GM19438 (cell line): ENCODE measurements around the gene OR2T3.
"Not testable (repeated sequence)": the region's sequence is repeated elsewhere in the genome, so short reads cannot be mapped to it uniquely, and the experiment has no call there.

ENCODE experiments used
- ATAC-seq: cut with Tn5 transposase; IDR thresholded peaks from one replicate; pipeline ENCODE4 v1.9.1; 2021; ENCODE audit warnings: low read depth; ENCODE audit not compliant: unreplicated experiment

OR2T3 gene

DNA sequence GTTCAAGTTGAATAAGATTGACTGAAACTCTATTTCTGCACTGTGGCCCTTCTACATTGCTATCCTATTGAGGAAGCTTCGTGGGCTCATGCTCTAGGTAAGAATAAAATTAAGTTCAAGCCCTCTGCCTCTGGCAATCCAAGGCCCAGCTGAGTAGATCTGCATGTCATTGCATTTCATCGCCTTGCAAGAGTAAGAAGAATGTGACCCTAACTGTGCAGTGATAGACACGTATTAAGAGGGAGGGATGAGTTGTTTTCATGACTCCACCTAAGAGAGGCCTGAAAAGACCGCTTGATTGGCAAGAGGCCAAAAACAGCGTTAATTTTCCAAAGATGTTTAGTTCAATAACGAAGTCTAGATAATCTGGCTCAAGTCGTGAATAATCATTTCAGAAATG is 14.0 kb upstream of the OR2T3 start:
- ATAC-seq, result not testable (repeated sequence)

GRCh38 chr1:248471154-248471553 is 2.0 kb upstream of the OR2T3 start:
- no peak for ATAC-seq

GRCh38 chr1:248472111-248472510 is 1.0 kb upstream of the OR2T3 start:
- ATAC-seq, result not testable (repeated sequence)

DNA sequence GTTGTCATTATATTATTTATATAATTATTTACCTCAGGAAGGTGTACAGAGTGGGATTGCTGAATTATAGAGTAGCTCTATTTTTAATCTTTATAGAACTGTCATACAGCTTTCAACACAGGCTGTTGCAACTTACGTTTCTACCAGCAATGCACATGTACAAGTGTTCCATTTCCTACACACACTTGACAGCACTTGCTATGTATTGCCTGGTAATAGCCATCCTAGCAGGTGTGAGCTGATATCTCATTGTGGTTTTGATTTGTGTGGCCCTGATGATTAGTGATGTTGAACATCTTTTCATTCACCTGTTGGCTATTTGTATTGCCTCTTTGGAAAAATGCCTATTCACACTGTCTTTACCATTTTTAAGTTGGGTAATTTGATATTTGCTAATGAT is 2.5 kb downstream of the OR2T3 start:
- peak; percentile 85 for ATAC-seq

DNA sequence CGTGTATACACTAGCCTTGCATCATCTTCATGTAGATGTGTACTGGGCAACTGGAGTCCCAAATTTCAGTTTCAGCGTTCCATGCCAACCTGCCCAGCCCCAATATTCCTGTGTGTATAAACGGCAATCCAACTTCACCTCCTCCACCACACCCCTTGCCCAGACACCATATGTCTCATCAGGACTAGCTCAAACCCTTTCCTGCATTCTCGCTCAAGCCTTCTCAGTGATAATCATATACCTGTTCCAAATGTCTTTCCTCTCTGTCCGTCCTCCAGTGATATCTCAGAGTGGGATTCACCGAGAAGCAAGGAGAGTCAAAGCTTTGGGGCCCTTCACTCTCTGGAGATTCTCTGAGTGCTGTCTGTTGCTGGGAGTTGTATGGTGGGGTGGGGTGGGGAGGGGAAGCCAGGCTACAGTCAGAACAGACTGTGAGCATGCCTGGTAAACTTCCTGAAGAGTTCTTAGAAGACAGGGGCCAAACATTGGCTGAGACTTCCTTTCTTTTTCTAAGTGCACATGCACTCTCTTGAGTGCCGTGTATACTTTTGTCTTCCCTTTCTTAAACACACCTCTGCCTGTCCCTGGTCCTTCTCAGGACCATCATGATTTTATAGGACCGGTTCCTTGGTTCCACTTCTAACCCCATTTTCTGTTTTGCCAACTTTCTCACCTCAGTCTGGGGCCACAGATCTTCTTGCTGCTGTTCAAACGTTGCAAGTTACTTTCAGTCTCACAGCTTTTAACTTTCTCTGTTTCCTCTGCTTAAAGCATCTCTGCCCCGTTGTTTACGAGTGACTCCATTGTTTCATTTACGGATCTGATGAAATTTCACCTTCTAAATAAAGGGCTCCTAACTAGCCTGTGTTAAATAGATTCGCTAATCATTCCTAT is 8.8 kb downstream of the OR2T3 start:
- ATAC-seq, result peak; percentile 94

DNA sequence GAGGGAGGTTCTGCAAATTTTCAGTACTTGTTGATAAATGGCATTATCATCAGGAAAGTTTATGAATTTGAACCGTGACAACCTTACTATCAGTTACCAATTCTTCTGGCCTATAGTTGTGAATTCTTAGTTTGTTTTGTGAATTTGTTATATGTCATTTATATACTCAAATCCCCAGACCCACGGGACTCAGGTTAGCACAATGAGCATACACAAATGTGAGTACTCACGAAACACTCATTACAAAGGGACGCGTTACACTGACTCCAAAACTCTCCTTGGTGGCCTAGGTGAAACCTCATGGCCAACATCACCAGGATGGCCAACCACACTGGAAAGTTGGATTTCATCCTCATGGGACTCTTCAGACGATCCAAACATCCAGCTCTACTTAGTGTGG is 15.1 kb downstream of the OR2T3 start, which contains the start of gene OR2T5:
OR2T5 (plus strand) TSS at position 301 of the 400 bp plus-strand sequence; CDS start at position 301, 0 bp downstream.
- ATAC-seq, result not testable (repeated sequence)

- ATAC-seq, result not testable (repeated sequence)
These were observed 23.5 kb downstream of the OR2T3 start for GRCh38 chr1:248496661-248497060.

GRCh38 chr1:248500305-248501035 is 27.3 kb downstream of the OR2T3 start:
- ATAC-seq, result not testable (repeated sequence)

GRCh38 chr1:248507773-248508172 is 34.6 kb downstream of the OR2T3 start, which contains the start of gene OR2G6:
TSS of gene OR2G6 (plus strand) at chr1:248508073. CDS start at chr1:248521647, 13,574 bp downstream.
- ATAC-seq, result not testable (repeated sequence)

- ATAC-seq, result not testable (repeated sequence)
These were observed 37.1 kb downstream of the OR2T3 start for GRCh38 chr1:248510217-248510616.

DNA sequence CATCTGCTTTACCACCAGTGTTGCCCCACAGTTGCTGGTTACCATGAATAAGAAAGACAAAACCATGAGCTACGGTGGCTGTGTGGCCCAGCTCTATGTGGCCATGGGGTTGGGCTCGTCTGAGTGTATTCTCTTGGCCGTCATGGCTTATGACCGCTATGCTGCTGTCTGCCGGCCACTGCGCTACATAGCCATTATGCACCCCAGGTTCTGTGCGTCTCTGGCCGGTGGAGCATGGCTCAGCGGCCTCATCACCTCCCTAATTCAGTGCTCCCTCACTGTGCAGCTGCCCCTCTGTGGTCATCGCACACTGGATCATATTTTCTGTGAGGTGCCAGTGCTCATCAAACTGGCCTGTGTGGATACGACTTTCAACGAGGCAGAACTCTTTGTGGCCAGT is 48.7 kb downstream of the OR2T3 start:
- no peak for ATAC-seq
